GM10248 (cell line): ENCODE measurements around the gene SLC4A2.

Experiments used
- CTCF ChIA-PET: fragments of 300-600 bp; sonication (Branson Sonifier 250); formaldehyde crosslinking; extraction: SDS; loops from one replicate; lab custom pipeline; 2021; ENCODE audit warnings: antibody characterized with exemption; lab: Yijun Ruan, JAX
- POLR2A ChIA-PET: fragments of 350-650 bp; sonication (Branson Sonifier 250); formaldehyde crosslinking; extraction: SDS; loops from one replicate; lab custom pipeline; 2020; ENCODE audit warnings: antibody characterized with exemption; lab: Yijun Ruan, JAX
- DNase-seq: peaks from one replicate; pipeline ENCODE4 v3.0.0; 2012; ENCODE audit errors: extremely low spot score
- CTCF ChIP-seq: IDR thresholded peaks from 2 replicates; pipeline ENCODE4 v1.5.1; 2012; ENCODE audit warnings: mild to moderate bottlenecking, low read depth; ENCODE audit errors: extremely low read depth, missing control alignments, control extremely low read depth

SLC4A2 gene

GRCh38 chr7:151123158-151123821 is 63.9 kb downstream of the SLC4A2 start:
- no peak for DNase-seq
- TF ChIP-seq CTCF, result no peak
- POLR2A ChIA-PET, result no interaction called here
- CTCF ChIA-PET, result interaction anchor here (0.6 to 3.8 kb wide), 45 partner anchors 10 to 759 kb away, joined by 3 to 49 read pairs (median 4); partner anchors contain the start of genes ASB10 and GBX1

DNA sequence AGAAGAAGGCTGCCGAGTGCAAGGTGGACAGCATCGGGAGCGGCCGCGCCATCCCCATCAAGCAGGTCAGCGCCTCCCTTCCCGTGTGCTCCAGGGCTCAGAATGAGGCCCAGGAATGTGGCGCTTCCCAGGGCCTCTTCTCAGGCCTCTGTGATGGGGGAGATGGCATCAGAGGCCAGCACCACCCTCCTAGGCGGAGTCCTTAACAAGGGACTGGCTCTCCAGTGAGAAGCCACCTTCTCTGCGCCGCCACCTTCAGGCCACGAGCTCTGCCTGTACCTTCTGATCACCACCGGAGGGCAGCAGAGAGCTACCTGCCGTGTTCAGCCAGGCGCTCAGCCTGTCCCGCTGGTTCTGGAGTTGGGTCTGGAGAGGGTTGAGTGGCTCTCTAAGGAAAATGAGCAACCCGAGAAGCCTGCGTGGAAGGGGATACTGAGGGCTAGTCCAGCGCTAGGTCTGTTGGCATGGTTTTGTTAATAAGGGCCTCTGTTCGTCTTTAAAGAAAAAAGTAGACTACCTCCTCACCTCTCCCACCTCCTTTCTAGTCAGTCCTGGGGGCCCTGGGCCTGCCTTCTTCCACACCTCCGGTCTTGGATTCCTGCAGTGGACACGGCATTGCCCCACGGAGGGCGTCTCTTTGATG is 64.6 kb downstream of the SLC4A2 start:
- peak; percentile 96 for DNase-seq
- ChIA-PET POLR2A (no interaction called here), CTCF (interaction anchor here (0.6 to 3.8 kb wide), 50 partner anchors 11 to 758 kb away, joined by 3 to 49 read pairs (median 4); partner anchors contain the start of genes ASB10 and GBX1)
- peak; percentile 100 for TF ChIP-seq CTCF

GRCh38 chr7:151124481-151124880 is 65.1 kb downstream of the SLC4A2 start:
- ChIA-PET CTCF (interaction anchor here (0.9 to 3.8 kb wide), 42 partner anchors 11 to 757 kb away, joined by 3 to 49 read pairs (median 4); partner anchors contain the start of genes ASB10 and GBX1), POLR2A (no interaction called here)
- TF ChIP-seq CTCF, result no peak
- no peak for DNase-seq

DNA sequence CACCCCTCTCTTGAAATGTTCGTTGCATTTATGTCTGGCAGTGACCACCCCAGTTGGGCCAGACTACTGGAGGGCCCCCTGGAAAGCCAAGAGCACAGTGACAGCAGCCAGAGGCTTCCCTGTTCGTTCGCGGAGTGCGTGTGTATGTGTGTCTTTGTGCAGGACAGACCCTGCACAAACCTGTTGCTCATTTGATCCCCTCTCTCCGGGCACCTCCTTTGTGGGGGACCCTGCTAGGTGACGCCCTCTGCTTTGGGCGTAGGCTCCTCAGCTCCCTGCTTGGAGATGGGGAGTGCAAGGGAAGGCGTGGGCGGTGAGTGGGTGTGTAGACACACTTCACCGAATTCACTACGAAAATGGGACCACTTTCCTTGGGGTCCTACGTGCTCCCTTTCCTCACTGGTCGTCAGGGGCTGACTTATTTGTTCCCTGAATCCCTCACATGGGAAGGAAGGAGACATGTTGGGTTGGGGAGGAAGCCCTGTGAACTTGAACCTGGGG is 65.6 kb downstream of the SLC4A2 start:
- POLR2A ChIA-PET, result no interaction called here
- CTCF ChIA-PET, result interaction anchor here (0.9 to 3.8 kb wide), 21 partner anchors 12 to 270 kb away, joined by 3 to 49 read pairs (median 6); partner anchors contain the start of gene GBX1

DNA sequence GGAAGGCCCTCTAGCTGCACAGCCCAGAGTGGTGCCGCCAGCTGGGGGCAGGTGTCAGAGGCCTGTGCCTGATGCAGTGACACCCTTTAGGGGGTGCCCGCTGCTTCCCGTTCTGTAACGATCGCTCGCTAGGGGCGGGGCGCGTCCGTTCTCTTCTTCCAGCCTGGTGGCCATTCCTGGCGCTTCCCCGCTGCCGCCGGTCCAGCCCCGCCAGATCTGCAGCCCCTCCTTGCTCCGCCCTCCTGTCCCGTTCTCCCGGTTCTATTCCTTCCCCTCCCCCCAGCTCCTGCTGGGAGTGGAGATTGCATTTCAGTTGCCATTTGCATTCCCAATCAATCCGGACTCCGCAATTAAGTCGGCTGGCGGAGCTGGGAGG is 66.1 kb downstream of the SLC4A2 start:
- POLR2A ChIA-PET, result no interaction called here
- no peak for TF ChIP-seq CTCF
- CTCF ChIA-PET, result interaction anchor here (0.9 to 3.8 kb wide), 4 partner anchors 12 to 54 kb away, joined by 3 to 49 read pairs (median 12); partner anchors contain the start of gene GBX1
- DNase-seq, result no peak

More for the DNA sequence above, 65.6 kb downstream of the SLC4A2 start:
- no peak for TF ChIP-seq CTCF
- no peak for DNase-seq

- ChIA-PET POLR2A (no interaction called here), CTCF (interaction anchor here (0.9 to 3.8 kb wide), 3 partner anchors 13 to 43 kb away, joined by 3 to 49 read pairs (median 19); partner anchors contain the start of gene GBX1)
- no peak for DNase-seq
- no peak for TF ChIP-seq CTCF
Measured at GRCh38 chr7:151125846-151126481, 66.6 kb downstream of the SLC4A2 start.
